BJ (cell line): ENCODE data around the gene CR1. TPM values are rescaled to one million over a fixed set of nuclear protein-coding genes. Genes with fewer than 3 reads are reported as not detected.
"Not testable (repeated sequence)": the region's sequence is repeated elsewhere in the genome, so short reads cannot be mapped to it uniquely, and the experiment has no call there.

ENCODE experiments used
- CTCF ChIA-PET: fragments of 350-600 bp; formaldehyde crosslinking; extraction: SDS; loops from one replicate; lab custom pipeline; 2021; ENCODE audit warnings: antibody characterized with exemption, inconsistent platforms; lab: Yijun Ruan, JAX
- POLR2A ChIA-PET: fragments of 300-600 bp; sonication (Branson Sonifier 250); formaldehyde crosslinking; extraction: SDS; loops from one replicate; lab custom pipeline; 2021; ENCODE audit warnings: antibody characterized with exemption; lab: Charles Lee
- DNase-seq: peaks from one replicate; pipeline ENCODE4 v3.0.0-alpha.2; 2011; ENCODE audit warnings: low read depth
- H3K27me3 ChIP-seq: 2 replicates; pipeline ENCODE4 v1.6.0; 2011; ENCODE audit warnings: low read length; ENCODE audit not compliant: control insufficient read depth, insufficient read depth
- H3K36me3 ChIP-seq: 2 replicates; pipeline ENCODE4 v1.5.1; 2011; ENCODE audit warnings: low read length; ENCODE audit not compliant: control insufficient read depth, insufficient read depth
- H3K4me3 ChIP-seq: 2 replicates; pipeline ENCODE4 v1.5.1; 2011; ENCODE audit warnings: low read depth, mild to moderate bottlenecking, control low read depth, low read length
- polyA plus RNA-seq: library from polyadenylated mRNA; depleted of rRNA; stranded (reverse); fragments of >200 nt; gene quantifications from 2 replicates; pipeline ENCODE4 v1.2.3, GENCODE V29; 2011
- TF ChIP-seq, protein P1 (sequence below): IDR thresholded peaks from 2 replicates; pipeline ENCODE4 v1.5.1; 2011; ENCODE audit warnings: low read depth, mild to moderate bottlenecking, control low read depth, inconsistent platforms, low read length, moderate library complexity; ENCODE audit not compliant: insufficient read depth

The CR1 gene
- polyA plus RNA-seq, 1 experiment, result not detected

DNA sequence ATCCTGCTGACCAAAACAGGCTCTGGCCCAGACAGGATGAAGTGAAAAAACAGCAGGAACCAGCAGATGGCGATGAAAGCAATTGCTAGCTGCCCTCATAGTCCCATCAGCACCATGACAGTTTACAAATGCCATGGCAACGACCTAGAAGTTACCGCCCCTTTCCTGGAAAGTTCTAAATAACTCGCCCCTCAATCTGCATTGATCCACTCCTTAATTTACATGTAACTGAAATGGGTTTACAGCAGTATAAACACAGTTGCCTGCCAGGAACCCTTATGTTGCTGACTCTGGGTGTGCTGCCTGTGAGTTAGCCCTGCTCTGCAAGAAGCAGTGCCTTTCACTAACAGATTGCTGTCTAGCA lies 83.5 kb downstream of the CR1 start:
- H3K36me3 ChIP-seq, result no peaks in the 10 kb centered on the region
- CTCF ChIA-PET, result interaction anchor here (1.0 to 3.0 kb wide), 5 partner anchors 13 to 218 kb away, joined by 3 to 17 read pairs (median 11); no protein-coding TSS in a partner anchor
- POLR2A ChIA-PET, result no interaction called here
- DNase-seq, result peak; percentile 6
- H3K4me3 ChIP-seq, result no peak overlapping the region
- TF ChIP-seq, protein P1, sequence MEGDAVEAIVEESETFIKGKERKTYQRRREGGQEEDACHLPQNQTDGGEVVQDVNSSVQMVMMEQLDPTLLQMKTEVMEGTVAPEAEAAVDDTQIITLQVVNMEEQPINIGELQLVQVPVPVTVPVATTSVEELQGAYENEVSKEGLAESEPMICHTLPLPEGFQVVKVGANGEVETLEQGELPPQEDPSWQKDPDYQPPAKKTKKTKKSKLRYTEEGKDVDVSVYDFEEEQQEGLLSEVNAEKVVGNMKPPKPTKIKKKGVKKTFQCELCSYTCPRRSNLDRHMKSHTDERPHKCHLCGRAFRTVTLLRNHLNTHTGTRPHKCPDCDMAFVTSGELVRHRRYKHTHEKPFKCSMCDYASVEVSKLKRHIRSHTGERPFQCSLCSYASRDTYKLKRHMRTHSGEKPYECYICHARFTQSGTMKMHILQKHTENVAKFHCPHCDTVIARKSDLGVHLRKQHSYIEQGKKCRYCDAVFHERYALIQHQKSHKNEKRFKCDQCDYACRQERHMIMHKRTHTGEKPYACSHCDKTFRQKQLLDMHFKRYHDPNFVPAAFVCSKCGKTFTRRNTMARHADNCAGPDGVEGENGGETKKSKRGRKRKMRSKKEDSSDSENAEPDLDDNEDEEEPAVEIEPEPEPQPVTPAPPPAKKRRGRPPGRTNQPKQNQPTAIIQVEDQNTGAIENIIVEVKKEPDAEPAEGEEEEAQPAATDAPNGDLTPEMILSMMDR, result peak; percentile 68
- no peaks in the 10 kb centered on the region for H3K27me3 ChIP-seq

DNA sequence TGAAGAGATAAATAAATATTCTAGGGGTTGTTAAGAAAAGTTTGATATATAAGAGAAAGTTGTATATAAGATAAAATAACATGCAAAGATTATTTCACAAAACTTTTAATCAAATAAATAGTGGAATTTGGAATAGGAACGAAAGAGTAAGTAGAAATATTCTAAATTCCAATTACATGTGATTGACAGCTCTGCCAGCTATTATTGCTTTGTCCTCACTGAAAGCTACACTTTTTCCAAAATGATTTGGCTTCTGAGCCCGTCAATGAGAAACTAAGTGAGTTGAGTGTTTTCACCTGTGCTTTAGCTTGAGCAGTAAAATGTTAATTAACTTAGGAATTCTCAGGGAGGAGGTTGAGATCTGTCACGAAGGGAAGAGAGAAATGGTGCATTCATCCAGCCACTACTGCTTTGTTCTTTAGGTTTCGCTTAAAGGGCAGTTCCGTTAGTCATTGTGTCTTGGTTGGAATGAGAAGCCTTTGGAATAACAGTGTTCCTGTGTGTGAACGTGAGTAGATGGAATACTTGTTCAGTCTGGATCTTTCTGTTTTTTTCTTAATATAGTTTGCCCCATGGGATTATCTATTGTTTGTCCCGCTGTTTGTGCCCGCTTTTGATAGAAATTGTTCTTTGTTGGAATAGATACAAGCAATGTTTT lies 85.7 kb downstream of the CR1 start:
- no peaks in the 10 kb centered on the region for H3K36me3 ChIP-seq
- no peaks in the 10 kb centered on the region for H3K27me3 ChIP-seq
- DNase-seq, result no peak
- no peak overlapping the region for H3K4me3 ChIP-seq
- ChIA-PET CTCF (interaction anchor here (1.7 kb wide), 1 partner anchor 16 kb away, joined by 4 read pairs; no protein-coding TSS in a partner anchor), POLR2A (no interaction called here)
- TF ChIP-seq, protein P1, result no peak

DNA sequence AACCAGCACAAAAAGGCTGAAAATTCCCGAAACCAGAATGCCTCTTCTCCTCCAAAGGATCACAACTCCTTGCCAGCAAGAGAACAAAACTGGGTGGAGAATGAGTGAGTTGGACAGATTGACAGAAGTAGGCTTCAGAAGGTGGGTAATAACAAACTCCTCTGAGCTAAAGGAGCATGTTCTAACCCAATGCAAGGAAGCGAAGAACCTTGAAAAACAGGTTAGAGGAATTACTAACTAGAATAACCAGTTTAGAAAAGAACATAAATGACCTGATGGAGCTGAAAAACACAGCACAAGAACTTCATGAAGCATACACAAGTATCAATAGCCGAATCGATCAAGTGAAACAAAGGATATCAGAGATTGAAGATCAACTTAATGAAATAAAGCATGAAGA lies 93.5 kb downstream of the CR1 start:
- POLR2A ChIA-PET, DNase-seq, H3K27me3 ChIP-seq, H3K4me3 ChIP-seq, H3K36me3 ChIP-seq: not testable (repeated sequence)
- CTCF ChIA-PET, result interaction anchor here (0.6 kb wide), 1 partner anchor 86 kb away, joined by 3 read pairs; no protein-coding TSS in a partner anchor

DNA sequence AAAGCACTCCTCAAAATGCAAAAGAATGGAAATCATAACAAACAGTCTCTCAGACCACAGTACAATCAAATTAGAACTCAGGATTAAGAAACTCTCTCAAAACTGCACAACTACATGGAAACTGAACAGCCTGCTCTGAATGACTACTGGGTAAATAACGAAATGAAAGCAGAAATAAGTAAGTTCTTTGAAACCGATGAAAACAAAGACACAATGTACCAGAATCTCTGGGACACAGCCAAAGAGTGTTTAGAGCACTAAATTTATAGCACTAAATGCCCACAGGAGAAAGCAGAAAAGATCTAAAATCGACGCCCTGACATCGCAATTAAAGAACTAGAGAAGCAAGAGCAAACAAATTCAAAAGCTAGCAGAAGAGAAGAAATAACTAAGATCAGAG lies 95.2 kb downstream of the CR1 start:
- CTCF ChIA-PET, result interaction anchor here (1.5 kb wide), 1 partner anchor 12 kb away, joined by 5 read pairs; no protein-coding TSS in a partner anchor
- H3K4me3 ChIP-seq, result not testable (repeated sequence)

DNA sequence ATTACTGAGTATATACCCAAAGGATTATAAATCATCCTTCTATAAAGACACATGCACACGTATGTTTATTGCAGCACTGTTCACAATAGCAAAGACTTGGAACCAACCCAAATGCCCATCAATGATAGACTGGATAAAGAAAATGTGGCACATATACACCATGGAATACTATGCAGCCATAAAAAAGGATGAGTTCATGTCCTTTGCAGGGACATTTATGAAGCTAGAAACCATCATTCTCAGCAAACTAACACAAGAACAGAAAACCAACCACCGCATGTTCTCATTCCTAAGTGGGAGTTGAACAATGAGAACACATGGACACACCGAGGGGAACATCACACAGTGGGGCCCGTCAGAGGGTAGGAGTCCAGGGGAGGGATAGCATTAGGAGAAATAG lies 98.1 kb downstream of the CR1 start:
- CTCF ChIA-PET, result interaction anchor here (0.6 kb wide), 1 partner anchor 250 kb away, joined by 3 read pairs; no protein-coding TSS in a partner anchor
- DNase-seq, H3K36me3 ChIP-seq, POLR2A ChIA-PET, H3K4me3 ChIP-seq, H3K27me3 ChIP-seq: not testable (repeated sequence)

More for the DNA sequence above, 95.2 kb downstream of the CR1 start:
- H3K36me3 ChIP-seq, H3K27me3 ChIP-seq, POLR2A ChIA-PET, DNase-seq: not testable (repeated sequence)

DNA sequence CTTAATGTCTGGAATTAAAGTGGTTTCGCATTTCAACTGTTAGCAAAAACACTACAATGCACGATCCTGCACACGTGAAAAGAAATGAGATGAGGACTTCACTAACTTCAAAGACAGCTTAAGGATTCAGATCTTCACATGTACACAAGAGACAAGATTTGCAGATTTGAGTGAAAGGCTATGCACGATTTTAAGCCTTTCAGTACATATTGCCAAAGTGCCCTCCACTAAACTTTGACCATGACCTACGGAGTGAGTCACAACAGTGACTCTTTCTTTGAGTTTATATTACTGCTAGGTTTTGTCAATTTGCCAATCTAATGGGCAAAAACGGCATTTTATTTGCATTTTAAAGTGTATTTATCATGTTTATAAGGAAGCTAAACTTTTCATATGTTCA lies 107.8 kb downstream of the CR1 start:
- CTCF ChIA-PET, result interaction anchor here (2.0 kb wide), 1 partner anchor 17 kb away, joined by 9 read pairs; no protein-coding TSS in a partner anchor
- no peak for DNase-seq

More for the DNA sequence above, 107.8 kb downstream of the CR1 start:
- Histone ChIP-seq H3K27me3 (no peaks in the 10 kb centered on the region), H3K36me3 (no peaks in the 10 kb centered on the region), H3K4me3 (no peak overlapping the region)
- POLR2A ChIA-PET, result no interaction called here
- TF ChIP-seq, protein P1, result no peak
